Measurements from ENCODE around the gene FOXE3.

GRCh38 chr1:47465605-47466004 lies 49.5 kb downstream of the FOXE3 start:
- no peak for TF ChIP-seq CTCF (IDR thresholded peaks at IDR 0.05)
- TF ChIP-seq SMAD3 (CRISPR knock-in tag; IDR thresholded peaks at IDR 0.05; ENCODE audit: borderline replicate concordance): no peak
